ENCODE data around the gene B4GALT4.
"Not testable (repeated sequence)": the region's sequence is repeated elsewhere in the genome, so short reads cannot be mapped to it uniquely, and the experiment has no call there.

Gene B4GALT4

GRCh38 chr3:119240591-119241434, at the start of gene B4GALT4:
Gene B4GALT4, minus strand, starts transcription at chr3:119240878. Its CDS starts 10,779 bp downstream, at chr3:119230099.
- peak; percentile 73 to 81 for DNase-seq

GRCh38 chr3:119289404-119289770, 48.7 kb upstream of the B4GALT4 start:
- no peak for DNase-seq

- DNase-seq: no peak
These were observed 48.2 kb upstream of the B4GALT4 start for GRCh38 chr3:119288669-119289403.

GRCh38 chr3:119279584-119280243, 39.0 kb upstream of the B4GALT4 start:
- DNase-seq: no peak

GRCh38 chr3:119279101-119279554, 38.5 kb upstream of the B4GALT4 start:
- no peak for DNase-seq

- no peak for DNase-seq
These were observed 36.0 kb upstream of the B4GALT4 start for GRCh38 chr3:119276680-119277079.

- not testable (repeated sequence) for DNase-seq
These were observed 29.5 kb upstream of the B4GALT4 start for GRCh38 chr3:119270212-119270611.

- no peak for DNase-seq
These were observed 20.4 kb upstream of the B4GALT4 start for GRCh38 chr3:119261055-119261454.

GRCh38 chr3:119259821-119260220, 19.1 kb upstream of the B4GALT4 start:
- DNase-seq: no peak

GRCh38 chr3:119258915-119259314, 18.2 kb upstream of the B4GALT4 start:
- no peak for DNase-seq

GRCh38 chr3:119257654-119258410, 17.2 kb upstream of the B4GALT4 start:
- no peak for DNase-seq

GRCh38 chr3:119257111-119257510, 16.4 kb upstream of the B4GALT4 start:
- no peak for DNase-seq

GRCh38 chr3:119255214-119255613, 14.5 kb upstream of the B4GALT4 start:
- no peak for DNase-seq

GRCh38 chr3:119245778-119246177, 5.1 kb upstream of the B4GALT4 start:
- no peak for DNase-seq

GRCh38 chr3:119243712-119244111, 3.0 kb upstream of the B4GALT4 start:
- DNase-seq: no peak

- not testable (repeated sequence) for DNase-seq
These were observed 2.4 kb upstream of the B4GALT4 start for GRCh38 chr3:119243058-119243529.

- DNase-seq: not testable (repeated sequence)
These were observed 1.8 kb upstream of the B4GALT4 start for GRCh38 chr3:119242387-119243057.

- no peak for DNase-seq
These were observed 532 bp downstream of the B4GALT4 start for GRCh38 chr3:119240101-119240590.

GRCh38 chr3:119239206-119239820, 1.4 kb downstream of the B4GALT4 start:
- no peak for DNase-seq

GRCh38 chr3:119238363-119238762, 2.3 kb downstream of the B4GALT4 start:
- DNase-seq: no peak

GRCh38 chr3:119237299-119237698, 3.4 kb downstream of the B4GALT4 start:
- DNase-seq: no peak
